GM19193 (cell line): ENCODE data around the gene ADRA1B.

Source experiments
- POLR2A ChIP-seq: IDR thresholded peaks from 4 replicates; pipeline ENCODE4 v1.6.1; 2011; ENCODE audit not compliant: insufficient read depth, insufficient read length; ENCODE audit errors: extremely low read depth

Gene ADRA1B

DNA sequence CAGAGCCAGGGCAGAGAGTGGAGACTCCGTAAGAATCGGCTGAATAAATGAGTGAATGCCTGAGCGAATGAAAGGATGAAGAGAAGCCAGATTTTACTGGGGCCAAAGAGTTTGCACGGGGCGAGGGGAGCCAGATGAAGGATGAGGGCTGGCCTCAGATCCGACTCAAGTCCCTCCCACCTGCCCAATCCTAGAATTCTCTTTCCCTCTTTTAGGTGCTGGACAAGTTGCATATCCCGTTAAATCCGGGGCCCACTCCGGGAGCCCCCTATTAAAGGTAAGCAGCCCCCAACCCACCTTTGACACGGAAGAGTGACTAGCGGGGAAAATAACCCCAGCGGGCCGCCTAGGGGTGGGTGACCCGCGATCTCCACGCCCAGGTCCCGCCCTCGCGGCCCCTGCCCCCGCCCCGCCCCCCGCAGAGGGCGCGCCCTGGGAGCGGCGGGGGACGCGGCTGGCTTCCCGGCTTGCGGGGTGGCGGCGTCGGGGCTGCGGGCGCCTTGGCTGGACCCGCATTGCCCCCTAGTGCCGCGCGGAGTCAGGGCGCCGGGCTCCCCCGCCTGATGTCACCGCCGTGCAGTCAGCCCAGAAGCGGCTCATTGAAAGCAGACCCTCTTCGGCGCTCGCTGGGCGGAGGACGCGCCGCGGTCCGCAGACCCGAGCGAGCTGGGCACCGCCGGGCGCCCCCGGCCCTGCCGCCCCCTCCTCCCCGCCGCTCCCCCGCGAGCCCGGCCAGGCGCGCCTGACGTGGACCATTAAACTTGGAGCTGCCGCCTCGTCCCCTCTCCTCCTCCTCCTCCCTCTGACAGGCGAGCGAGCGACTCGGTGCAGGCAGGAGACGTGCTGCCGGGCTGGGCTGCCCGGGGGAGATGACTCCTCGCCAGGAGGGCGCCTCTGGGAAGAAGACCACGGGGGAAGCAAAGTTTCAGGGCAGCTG is at the start of gene ADRA1B:
TSS of gene ADRA1B (plus strand) at position 579 of the 937 bp plus-strand sequence. CDS start 424 bp downstream, outside the sequence.
- TF ChIP-seq POLR2A, result no peak

DNA sequence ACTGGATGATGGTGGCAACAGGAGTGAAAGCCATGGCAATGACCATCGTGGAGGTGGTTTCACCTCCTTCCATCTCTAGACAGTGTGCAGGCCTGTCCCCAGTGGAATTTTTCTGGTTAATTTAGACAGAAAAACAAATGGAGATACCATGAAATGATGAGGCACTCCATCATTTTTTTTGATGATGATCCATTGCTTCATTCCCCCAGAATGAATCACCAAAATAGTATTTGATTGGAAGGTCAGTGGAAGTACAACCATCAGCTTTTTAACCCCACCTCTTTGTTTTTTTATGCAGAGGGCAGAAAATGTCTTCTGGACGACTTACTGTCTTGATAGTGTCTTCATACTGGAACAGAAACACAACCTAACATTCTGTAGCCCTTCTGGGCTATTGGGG is 42.6 kb upstream of the ADRA1B start:
- no peak for TF ChIP-seq POLR2A

DNA sequence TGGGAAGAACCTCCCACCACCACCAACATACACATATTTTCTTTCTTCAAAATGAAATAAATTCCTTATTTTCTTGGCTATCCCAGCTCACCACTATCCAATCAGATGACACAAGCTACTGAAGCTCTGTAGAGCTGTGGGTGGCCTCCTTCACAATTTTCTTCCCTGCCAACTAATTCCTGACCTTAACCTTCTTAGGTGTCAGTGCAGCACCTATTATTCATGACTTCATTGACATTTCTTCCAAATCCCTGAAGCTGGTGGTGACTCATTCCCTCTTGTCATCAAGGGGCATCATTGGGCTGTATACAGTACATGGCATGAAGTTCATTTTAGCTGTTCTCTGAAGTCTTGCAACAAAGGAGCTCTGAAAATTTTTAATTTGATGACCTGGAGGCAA is 42.0 kb upstream of the ADRA1B start:
- TF ChIP-seq POLR2A, result no peak

DNA sequence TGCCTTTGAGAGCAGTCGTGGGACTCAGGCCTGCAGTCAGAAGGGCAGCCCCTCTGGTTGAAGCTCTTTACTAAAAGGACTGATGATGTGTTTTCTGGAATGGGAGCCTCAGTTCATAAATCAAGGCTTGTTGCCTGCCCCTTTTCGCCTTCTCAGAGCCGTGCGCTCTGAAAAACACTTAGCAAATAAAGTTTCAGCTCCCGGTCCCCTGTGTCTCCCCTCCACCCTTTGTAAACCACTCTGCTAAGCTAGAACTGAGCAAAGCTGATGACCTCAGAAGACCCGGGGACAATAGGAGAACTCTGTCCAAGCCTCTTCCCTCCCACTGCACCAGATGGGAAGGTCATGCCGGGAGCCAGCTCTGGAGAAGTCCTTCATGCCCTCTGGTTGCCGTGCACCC is 39.3 kb upstream of the ADRA1B start:
- no peak for TF ChIP-seq POLR2A

DNA sequence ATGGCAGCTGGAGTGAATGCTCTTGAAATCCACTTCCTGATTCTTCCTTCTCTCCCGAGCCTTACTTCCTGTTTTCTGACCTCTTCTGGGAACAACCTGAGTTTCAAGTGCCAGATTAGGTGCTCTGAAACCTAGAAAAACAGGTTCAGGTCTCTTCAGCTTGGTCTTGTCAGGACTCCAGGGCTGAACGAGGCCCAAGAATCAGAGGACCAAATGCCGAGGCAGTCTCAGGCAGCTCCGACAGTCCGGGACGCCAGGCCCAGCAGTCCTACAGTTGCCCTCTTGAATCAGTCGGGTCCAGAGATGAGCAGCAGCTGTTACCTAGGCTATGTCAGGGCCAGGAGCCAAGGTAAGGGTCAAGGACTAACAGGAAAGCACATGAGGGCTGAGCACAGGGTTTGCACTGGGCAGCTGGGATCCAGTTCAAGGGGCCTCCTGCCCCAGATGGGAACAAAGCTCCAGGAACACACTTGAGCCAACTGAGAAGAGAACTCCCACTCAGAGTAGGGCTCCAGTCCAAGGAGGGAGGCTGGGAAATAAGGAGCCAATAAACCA is 38.3 kb upstream of the ADRA1B start:
- TF ChIP-seq POLR2A, result no peak

DNA sequence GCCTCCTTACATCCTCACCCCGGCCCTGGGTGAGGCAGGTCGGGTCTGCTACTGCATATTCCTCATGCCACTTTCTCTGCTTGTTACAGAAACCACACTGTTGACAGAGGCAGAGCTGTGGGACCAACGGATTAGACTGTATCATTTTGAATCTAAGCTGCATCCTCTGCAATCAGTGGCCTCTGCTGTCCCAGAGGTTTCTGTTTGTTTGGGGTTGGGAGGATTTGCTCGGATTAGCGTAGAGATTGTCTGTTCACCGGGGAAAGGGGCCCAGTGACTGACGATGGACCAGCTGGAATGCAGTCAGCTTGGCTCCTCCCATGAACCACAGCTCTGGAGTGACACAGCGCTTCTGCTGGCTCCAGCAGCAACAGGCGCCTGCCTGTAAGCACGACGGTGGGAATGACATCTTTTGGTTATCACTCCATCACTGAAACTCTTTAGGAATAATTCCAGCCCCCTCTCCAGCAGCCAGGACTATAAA is 37.3 kb upstream of the ADRA1B start:
- TF ChIP-seq POLR2A, result no peak

DNA sequence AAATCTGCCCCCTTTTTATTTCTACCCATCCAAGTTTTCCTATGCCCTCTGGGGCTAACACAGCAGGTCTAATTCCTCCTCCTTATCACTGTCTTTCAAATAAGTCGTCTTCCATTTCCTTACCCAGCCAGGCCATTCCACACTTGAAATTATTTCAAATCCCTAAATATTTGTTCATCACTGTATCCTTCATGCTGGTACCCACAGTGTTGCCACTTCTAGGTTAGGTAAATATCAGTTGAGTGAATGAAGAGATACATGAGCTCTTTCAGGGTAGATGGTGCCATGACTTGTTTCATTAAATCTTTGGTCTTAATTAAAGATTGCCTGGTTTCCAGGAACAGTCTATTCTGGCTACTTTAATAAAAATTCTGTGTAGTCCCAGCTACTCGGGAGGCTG is 35.6 kb upstream of the ADRA1B start:
- no peak for TF ChIP-seq POLR2A

DNA sequence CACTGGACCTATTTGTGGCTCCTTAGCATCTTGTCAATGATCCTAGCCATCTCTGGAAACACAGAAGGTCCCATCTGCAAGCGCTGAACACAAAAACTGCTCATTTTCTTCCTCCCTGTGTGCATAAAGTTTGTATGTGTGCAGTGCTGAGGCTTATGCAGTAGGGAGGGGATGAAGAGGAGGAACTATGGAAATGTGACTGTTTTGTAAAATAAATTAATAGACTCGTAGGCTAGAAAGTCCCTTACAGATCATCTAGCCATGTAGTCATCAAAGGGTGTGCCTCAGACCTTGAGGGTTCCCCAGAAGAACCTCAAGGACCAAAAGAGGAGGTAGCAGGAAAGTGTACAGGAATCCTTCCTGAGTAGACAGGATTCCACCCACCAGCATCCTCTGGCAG is 34.3 kb upstream of the ADRA1B start:
- TF ChIP-seq POLR2A, result no peak

DNA sequence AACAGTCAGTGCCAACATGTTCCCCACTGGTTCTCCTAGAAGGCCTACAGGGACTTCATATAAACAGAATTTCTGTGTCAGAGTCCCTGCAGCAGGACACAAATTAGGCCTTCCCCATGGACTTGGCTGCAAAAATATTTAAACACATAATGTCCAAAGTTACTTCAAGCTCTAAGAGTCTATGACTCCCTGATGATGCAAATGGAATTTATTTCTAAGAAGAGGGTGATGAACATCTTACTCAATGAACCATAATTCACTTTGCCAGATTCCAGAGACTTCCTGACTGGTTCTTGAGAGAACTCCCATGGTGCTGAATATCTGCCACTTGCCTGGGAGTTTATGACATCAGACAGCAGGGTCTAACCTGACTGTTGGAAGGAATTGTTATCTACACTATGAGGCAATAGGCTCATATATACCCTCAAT is 32.7 kb upstream of the ADRA1B start:
- no peak for TF ChIP-seq POLR2A

DNA sequence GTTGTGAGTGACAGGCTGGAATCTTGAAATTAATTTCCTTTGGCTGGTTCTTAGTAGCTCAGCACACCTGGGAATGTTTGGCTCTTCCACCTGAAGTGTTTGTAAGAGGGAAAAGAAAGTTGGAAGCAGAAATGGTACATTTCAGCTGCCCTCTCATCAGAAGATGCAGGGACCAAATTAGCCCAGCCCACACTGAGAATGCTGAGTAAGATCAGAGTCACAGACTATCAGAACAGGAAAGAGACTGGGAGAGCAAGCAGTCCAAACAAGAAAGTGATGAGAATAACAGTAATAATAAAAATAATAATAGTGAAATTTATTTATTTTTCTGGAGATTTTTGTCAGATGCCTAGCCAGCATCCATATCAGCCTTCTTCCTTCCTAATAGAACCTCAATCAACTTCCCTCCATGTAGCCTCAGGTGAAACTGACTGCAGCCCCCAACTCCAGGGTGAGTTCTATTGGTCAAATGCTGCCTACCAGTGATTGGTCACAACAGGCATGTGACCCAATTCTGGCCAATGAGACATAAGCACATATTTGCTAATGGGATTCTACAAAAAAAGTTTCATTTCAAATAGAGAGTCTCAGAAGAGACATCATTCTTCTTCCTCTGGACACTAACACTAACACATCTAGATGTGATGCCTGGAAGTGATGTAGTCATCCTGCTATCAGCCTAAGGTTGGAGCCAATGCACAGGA is 31.2 kb upstream of the ADRA1B start:
- no peak for TF ChIP-seq POLR2A

DNA sequence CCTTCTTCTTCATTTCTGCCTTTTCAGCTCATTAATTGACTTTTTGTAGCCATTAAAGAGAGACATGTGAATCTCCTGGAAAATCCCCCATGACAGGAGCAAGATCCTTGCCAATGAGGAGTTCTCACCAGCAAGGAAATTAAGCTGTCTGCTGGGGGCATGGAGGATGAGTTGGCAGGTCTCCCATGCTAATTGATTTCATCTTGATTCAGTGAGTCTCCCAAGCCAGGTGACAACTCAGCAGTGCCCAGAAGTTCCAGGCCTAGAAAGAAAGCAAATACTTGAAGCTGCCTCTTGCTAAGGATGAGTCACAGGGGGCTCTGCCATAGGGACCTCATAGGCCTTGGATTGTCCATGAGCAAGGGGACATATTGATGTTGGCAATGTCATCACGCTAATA is 30.0 kb upstream of the ADRA1B start:
- no peak for TF ChIP-seq POLR2A

DNA sequence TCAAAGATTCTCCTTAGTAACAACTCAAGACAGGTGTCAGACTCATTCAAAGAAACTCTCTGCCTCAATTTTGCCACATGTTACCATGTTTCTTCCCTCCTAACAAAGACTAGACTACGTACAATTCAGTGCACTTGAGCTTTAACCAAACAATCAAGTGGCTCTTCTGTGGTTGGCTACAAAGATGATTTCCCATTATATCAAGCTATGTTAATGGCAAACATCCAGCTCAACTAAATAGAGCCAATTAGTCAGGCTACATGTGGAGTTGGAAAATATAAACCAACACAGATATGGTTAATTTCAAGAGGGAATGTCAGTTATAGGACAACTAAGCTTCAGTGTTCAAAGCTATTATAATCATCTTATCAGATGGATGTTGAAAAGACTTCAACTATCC is 29.2 kb upstream of the ADRA1B start:
- no peak for TF ChIP-seq POLR2A

DNA sequence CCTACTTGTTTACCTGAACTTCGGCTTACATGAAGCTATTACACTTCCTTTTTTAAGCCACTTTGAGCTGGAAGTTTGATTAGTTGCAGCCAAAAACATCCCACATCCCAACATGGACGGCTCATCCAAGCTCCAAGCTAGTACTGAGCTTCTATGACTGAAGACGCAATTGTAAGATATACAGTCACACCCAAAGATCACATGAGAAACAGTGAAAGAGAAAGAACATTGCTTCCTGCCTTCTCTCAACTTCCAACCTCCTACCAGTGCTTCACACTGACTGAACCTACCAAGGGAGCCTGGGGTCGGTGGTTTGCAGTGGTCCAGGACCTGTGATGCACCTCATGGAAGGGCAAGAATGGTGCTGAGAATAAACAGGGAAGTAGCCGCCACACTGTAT is 27.4 kb upstream of the ADRA1B start:
- TF ChIP-seq POLR2A, result no peak

DNA sequence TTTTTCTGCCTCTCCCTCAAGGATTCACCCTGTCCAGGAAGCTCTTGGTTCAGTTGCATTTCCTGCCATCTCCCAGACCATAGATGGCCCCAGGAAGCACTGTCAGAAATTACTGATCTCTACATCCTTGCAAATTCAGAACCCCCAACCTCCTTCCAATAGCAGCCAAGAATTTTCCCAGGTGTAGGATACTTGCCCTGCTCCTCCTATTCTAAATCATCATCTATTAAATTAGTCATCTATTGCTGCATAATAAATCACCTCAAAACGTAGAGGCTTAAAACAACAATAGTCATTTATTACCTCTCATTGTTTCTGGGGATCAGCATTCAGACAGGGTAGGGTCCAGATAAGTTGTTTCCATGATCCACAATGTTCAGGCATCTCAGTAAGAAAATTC is 26.1 kb upstream of the ADRA1B start:
- TF ChIP-seq POLR2A, result no peak

DNA sequence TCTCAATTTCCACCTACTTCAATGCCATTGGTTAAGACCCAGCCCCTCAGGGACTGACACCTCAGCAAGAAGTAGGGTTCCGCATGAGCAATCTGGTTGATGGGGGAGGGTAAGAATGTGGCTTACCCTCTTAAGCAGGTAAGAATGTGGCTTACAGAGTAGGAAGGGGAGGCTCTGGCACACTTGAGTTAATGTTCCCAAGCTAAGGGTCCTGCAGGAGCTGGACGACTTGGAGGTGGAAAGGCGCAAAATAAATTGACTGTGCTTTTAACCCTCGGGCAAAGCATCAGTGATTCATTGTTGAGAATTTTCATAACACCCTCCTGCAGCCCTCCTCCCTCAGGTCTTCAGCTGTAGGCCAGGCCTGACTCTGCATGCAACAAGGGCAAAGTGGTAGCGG is 24.9 kb upstream of the ADRA1B start:
- no peak for TF ChIP-seq POLR2A
